Loucy (cell line): Measurements from ENCODE around the gene DCK.
"Not testable (repeated sequence)": the region's sequence is repeated elsewhere in the genome, so short reads cannot be mapped to it uniquely, and the experiment has no call there.

Experiments used
- EZH2phosphoT487 ChIP-seq: fragments of 200-600 bp; IDR thresholded peaks from 2 replicates; pipeline ENCODE4 v1.6.1; 2018; ENCODE audit warnings: antibody characterized with exemption, mild to moderate bottlenecking, moderate library complexity, borderline replicate concordance
- TF ChIP-seq, protein P1 (sequence below): fragments of 200-600 bp; sonication (generic); conservative IDR thresholded peaks from 2 replicates; pipeline ENCODE4 v1.5.1; 2014; ENCODE audit warnings: mild to moderate bottlenecking, antibody characterized with exemption, low read length

DNA sequence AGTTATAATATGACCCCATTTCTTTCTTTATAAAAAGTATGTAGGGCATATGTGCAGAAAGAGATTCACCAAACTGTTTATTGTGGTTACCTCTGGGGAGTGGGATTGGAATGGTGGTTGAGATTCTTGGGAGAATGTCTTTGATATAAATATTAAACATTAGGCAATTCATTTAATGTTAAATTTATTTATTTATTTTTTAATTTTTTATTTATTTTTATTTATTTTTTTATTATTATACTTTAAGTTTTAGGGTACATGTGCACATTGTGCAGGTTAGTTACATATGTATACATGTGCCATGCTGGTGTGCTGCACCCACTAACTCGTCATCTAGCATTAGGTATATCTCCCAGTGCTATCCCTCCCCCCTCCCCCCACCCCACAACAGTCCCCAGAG lies 60.2 kb downstream of the DCK start:
- TF ChIP-seq, protein P1, sequence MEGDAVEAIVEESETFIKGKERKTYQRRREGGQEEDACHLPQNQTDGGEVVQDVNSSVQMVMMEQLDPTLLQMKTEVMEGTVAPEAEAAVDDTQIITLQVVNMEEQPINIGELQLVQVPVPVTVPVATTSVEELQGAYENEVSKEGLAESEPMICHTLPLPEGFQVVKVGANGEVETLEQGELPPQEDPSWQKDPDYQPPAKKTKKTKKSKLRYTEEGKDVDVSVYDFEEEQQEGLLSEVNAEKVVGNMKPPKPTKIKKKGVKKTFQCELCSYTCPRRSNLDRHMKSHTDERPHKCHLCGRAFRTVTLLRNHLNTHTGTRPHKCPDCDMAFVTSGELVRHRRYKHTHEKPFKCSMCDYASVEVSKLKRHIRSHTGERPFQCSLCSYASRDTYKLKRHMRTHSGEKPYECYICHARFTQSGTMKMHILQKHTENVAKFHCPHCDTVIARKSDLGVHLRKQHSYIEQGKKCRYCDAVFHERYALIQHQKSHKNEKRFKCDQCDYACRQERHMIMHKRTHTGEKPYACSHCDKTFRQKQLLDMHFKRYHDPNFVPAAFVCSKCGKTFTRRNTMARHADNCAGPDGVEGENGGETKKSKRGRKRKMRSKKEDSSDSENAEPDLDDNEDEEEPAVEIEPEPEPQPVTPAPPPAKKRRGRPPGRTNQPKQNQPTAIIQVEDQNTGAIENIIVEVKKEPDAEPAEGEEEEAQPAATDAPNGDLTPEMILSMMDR = not testable (repeated sequence)
- TF ChIP-seq EZH2phosphoT487 = not testable (repeated sequence)
